NB4 (cell line): ENCODE results near the gene DIAPH3.

Source experiments
- DNase-seq: peaks from one replicate; pipeline ENCODE4 v3.0.0; 2010; ENCODE audit warnings: low read depth
- H3K4me3 ChIP-seq: one replicate; pipeline ENCODE4 v1.5.1; 2011; ENCODE audit warnings: mild to moderate bottlenecking, low read depth, low read length, moderate library complexity
- MYC ChIP-seq: IDR thresholded peaks from 2 replicates; pipeline ENCODE4 v1.6.1; 2011; ENCODE audit warnings: low read depth, low read length
- POLR2A ChIP-seq: IDR thresholded peaks from 2 replicates; pipeline ENCODE4 v1.6.1; 2011; ENCODE audit warnings: mild to moderate bottlenecking; ENCODE audit not compliant: insufficient read length; ENCODE audit errors: extremely low read depth
- TF ChIP-seq, protein P1 (sequence below): IDR thresholded peaks from one replicate; pipeline ENCODE4 v1.5.1; 2012; ENCODE audit warnings: low read depth, low read length
- TF ChIP-seq, protein P2 (sequence below): IDR thresholded peaks from 2 replicates; pipeline ENCODE4 v1.6.1; 2011; ENCODE audit warnings: low read depth, low read length

DIAPH3 gene

DNA sequence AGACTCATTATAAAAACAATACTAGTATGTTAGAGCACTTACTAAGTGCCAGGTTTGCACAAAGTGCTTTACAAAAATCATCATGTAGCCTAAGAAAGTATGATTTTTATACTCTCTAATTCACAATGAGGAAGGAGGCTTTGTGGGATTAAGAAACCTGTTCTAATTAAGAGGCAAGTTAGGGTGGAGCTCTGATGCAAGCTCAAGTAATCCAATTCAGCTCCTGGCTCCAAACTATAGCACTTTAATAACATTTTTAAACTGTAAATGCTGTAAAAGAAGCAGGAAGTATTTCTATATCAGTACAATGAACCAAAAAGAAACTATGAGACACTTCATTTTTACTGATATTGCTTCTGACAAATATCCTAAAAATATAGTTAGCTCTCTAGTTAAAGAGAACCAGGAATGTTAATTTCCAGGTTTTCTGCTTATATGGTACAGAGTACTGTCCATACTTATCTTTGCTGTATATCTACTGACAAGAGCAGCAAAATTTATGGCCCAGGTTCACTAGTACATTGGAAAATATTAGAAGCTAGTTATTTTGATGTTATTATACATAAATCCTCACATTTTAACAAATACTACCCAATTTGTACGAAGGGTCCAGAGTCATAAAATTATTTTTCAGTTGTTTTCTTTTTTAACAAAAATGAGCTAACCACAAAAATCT is 482.0 kb downstream of the DIAPH3 start:
- H3K4me3 ChIP-seq: no peak overlapping the region

DNA sequence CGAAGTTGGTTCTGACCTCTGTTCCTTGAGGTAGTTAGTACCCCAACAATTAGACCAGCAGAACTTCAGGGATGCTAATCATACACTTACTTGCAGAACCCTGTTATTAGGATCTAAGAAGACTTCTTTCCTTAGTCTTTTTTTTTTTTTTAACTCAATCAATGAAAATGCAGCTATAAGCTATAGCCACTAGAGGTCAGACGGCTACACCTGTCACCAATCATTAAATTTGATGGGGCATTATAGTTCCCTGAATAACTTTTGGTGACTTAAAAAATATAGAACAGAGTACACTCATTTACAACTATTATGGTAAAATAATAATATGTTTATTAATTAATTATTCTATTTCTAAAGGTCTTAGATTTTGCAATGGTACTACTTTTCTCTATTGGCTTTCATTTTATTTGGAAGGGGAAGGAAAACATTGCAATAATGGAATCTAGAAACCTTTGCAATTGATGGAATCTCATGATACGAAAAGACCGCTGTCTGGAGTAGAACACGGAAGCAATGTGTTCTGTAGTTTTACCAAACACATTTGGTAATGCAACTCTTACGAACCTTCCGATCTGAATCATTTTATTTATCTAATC is 483.2 kb downstream of the DIAPH3 start:
- TF ChIP-seq, protein P1, sequence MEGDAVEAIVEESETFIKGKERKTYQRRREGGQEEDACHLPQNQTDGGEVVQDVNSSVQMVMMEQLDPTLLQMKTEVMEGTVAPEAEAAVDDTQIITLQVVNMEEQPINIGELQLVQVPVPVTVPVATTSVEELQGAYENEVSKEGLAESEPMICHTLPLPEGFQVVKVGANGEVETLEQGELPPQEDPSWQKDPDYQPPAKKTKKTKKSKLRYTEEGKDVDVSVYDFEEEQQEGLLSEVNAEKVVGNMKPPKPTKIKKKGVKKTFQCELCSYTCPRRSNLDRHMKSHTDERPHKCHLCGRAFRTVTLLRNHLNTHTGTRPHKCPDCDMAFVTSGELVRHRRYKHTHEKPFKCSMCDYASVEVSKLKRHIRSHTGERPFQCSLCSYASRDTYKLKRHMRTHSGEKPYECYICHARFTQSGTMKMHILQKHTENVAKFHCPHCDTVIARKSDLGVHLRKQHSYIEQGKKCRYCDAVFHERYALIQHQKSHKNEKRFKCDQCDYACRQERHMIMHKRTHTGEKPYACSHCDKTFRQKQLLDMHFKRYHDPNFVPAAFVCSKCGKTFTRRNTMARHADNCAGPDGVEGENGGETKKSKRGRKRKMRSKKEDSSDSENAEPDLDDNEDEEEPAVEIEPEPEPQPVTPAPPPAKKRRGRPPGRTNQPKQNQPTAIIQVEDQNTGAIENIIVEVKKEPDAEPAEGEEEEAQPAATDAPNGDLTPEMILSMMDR: peak; percentile 69
- TF ChIP-seq POLR2A (no peak), MYC (no peak)
- TF ChIP-seq, protein P2, sequence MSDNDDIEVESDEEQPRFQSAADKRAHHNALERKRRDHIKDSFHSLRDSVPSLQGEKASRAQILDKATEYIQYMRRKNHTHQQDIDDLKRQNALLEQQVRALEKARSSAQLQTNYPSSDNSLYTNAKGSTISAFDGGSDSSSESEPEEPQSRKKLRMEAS: no peak
- peak; percentile 36 for DNase-seq
- no peak overlapping the region for H3K4me3 ChIP-seq

More for the DNA sequence above, 482.0 kb downstream of the DIAPH3 start:
- DNase-seq: no peak
- TF ChIP-seq POLR2A: no peak
- TF ChIP-seq, protein P2: no peak
- TF ChIP-seq, protein P1: no peak
- no peak for TF ChIP-seq MYC

DNA sequence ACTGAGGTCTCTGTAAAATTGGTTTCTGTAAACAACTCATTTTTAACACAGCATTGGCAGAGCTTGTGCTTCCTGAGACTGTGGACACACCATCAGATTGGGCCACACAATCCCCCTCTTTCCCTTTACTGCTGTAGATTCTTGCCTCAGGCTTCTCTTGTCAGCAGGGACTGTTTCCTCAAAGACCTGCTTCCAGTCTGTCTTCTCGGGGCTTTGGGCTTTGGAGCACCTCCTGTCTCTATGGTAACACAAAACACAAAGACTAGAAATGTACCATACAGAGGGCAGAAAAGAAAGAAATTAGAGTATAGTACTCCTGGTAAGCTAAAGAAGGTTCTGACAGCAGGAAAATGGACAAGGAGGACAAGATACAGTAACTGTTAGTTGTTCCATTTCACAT is 484.5 kb downstream of the DIAPH3 start:
- no peak for DNase-seq
- no peak for TF ChIP-seq POLR2A
- TF ChIP-seq, protein P2: no peak
- TF ChIP-seq MYC: no peak
- TF ChIP-seq, protein P1: no peak
- H3K4me3 ChIP-seq: no peak overlapping the region

DNA sequence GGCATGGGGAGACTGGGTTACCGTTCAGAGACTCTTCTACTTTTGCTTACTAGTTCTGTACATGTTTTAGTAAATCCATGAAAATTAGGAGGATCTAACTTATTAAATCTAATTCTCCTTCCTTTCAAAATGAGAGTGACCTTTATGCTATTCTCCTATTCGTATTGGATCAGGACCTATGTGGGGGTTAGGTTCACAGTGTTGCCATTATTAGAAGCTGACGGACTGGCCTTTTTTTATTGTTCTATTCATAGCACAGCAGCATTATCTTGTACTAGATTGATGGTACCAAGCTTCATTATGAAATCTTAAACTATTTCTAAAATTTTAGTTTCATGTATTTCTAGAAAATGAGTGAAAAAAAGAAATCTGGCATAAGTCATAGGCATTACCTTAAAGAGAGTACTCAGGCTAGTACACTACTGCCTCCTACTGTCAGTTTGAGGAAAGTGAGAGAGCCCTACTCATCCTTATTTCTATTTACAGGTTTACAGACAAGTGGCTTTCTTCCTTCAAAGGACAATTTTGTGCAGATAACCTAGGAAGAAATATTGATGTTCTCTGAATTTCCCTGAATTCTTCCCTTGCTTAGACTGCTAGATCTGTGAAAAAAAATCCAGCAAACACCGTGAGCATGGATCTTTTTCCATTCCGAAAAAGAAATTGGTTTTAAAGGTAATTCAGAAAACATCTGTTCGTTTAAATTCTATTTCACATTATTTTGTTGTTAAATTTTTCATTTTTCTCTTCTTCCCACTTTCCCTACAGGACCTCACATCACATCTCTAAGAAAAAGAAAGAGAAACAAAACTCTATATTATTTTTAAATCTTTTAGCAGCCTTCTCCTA is 485.5 kb downstream of the DIAPH3 start:
- H3K4me3 ChIP-seq: no peak overlapping the region
- peak; percentile 56 for DNase-seq
- TF ChIP-seq, protein P1: peak; percentile 84
- TF ChIP-seq MYC: no peak

DNA sequence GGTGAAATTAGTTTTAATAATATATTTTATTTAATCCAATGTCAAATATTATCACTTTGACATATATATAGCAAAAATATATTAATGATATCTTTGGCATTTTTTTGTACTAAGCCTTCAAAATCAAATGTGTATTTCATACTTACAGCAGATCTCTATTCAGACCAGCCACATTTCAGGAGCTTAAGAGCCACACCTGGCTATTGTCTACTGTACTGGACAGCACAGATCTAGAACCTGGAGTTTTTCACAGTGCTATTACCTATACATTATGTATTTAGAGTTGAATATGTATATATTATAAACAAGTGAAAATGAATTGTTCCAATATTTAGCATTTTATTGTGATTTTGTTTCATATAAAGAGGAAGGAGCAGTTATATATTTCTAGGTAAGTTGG is 486.3 kb downstream of the DIAPH3 start:
- TF ChIP-seq MYC (no peak), POLR2A (no peak)
- TF ChIP-seq, protein P1: no peak
- TF ChIP-seq, protein P2: no peak
- DNase-seq: no peak
- no peak overlapping the region for H3K4me3 ChIP-seq
